NCI-H2081 (cell line): ENCODE results near the gene BCR.

ENCODE experiments used
- DNase-seq, 2 experiments: peaks; one replicate each; lab custom pipeline; 2025; lab: John Stamatoyannopoulos, UW

Gene BCR

GRCh38 chr22:23276656-23277582 is 96.6 kb downstream of the BCR start:
- DNase-seq = no peak

DNA sequence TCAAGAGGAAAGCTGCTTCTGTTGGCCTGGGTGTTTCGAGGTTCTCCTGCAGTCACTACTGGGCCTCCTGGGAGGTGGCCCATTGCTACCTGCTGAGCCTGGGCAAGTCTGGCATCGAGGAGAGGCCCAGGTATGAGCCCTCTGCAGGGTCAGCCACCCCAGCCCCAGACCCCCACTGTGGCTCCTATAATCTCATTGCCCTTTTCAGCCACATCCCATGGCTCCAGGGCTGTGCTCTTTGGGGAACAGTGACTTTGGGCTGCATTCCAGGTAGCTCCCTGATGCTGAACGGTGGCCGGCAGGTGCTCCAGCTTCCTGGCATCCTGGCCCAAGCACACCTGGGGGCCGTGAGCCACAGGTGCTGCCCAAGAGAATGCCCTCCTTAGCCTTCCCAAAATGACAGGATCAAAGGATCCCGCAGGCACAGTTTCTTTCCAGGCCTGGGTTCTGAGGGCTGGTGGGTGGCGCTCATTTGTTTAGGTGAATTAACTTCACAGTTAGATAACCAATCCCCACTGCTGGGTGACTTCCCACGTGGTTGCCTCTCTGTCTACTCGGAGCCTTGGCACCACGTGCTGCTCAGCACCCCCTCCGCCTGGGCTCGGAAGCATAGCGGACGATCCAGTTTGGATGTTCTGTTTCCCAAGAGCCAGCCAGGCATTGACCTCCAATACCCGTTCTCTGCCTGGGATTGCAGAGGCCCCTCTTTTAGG is 97.4 kb downstream of the BCR start:
- DNase-seq = peak in 1 of 2 experiments; percentile 4

DNA sequence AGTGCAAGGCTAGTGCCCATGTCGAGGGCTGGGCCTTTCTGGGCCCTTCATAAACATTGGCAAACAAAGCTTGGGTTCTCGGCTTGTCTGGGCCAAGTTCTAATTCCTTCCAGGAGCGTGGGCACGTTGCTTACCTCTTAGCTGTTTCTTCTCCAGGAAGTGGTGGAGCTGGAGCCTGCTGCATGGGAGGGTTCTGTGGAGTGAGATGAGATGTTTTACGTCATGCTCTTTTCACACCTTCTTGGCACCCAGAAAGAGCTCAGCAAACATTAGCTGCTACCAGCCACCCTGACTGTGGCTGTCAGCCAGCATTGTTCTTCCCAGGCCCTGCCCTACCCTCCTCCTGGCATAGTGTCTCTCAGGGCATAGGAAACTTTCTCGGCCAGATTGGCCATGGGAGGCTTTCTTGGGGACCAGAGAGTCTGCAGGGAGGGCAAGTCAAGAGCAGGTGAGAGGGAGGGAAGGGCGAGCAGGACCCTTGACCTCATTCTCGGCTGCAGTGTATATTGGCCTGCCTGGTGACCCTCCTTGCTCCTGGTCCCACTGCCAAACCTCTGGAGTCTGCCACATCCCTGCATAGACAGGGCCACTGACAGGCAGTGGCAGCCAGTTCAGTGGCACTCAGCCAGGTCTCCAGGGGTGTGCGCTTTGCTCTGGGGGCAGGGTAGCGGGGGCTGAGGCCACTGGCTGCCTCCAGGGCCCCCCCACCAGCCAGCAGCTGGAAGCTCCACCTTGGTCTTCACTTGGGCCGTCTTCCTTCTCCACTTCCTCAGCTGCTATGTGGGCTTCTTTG is 98.8 kb downstream of the BCR start:
- no peak for DNase-seq

DNA sequence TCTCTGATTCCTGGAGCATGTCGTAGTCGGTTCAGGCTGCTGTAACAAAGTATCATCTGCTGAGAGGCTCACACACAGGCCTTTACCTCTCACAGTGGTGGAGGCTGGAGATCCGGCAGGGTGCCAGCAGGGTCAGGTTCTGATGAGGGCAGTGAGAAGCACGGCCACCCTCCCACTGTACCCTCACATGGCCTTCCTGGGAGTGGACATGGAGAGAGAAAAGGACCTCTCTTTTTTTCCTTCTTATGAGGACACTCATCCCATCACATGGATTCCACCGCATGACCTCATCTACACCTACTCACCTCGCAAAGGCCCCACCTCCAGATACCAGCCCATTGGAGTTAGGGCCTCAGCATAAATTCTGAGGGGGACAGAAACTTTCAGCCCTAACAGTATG is 99.5 kb downstream of the BCR start:
- no peak for DNase-seq

DNA sequence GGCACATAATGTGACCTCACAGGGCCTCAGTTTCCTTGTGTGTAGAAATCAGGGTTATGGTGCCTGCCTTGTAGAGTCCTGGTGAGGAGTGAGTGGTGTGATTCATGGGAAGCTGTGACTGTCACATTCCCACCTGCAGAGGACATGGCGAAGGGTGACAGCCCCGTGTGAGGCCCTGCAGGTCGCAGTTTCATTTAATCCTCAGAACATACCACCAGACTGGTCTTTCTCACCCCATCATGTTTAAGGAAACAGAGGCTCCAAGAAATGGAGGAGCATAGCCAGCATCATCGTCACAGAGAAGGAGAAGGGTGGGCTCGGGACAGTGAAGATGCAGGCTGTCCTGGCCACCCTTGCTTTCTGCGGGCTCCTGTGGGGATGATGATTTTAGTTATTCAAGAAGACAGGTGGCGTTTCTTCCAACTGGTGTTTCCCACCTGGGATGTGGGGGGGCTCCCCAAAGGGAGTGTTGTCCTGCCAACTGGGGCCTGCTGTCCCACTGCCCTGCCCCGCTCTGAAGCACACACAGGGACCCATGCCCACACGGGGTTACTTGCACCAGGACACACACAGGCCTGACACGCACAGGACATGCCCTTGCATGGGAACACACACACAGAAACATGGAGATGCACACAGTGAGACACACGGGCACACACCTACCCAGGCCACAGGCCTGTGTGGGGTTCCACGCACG is 100.2 kb downstream of the BCR start:
- DNase-seq = no peak

DNA sequence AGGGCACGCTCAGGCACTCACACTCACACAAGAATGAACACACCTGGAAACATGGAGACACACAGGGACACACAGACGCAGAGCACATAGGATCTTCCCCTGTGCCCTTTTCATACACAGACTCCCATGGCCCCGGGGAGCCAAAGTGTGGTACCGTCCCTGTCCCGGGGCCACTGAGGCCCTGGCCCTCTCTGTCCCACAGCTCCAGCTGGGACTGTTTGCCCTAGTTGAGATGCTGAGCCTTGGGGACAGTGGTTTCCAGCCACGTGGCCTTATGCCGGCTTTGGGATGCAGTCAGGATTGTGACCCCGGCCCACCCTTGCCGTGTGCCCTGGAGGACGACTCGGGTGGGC is 100.7 kb downstream of the BCR start:
- no peak for DNase-seq

GRCh38 chr22:23281406-23282088 is 101.2 kb downstream of the BCR start:
- peak; percentile 12 to 59 for DNase-seq

GRCh38 chr22:23282089-23282501 is 101.8 kb downstream of the BCR start:
- no peak for DNase-seq

- no peak for DNase-seq
These were observed 102.2 kb downstream of the BCR start for GRCh38 chr22:23282516-23282915.

- no peak for DNase-seq
These were observed 102.7 kb downstream of the BCR start for GRCh38 chr22:23282986-23283385.

- DNase-seq = no peak
These were observed 103.5 kb downstream of the BCR start for GRCh38 chr22:23283591-23284503.

GRCh38 chr22:23284504-23285033 is 104.3 kb downstream of the BCR start:
- no peak for DNase-seq

GRCh38 chr22:23285236-23285635 is 104.9 kb downstream of the BCR start:
- no peak for DNase-seq

DNA sequence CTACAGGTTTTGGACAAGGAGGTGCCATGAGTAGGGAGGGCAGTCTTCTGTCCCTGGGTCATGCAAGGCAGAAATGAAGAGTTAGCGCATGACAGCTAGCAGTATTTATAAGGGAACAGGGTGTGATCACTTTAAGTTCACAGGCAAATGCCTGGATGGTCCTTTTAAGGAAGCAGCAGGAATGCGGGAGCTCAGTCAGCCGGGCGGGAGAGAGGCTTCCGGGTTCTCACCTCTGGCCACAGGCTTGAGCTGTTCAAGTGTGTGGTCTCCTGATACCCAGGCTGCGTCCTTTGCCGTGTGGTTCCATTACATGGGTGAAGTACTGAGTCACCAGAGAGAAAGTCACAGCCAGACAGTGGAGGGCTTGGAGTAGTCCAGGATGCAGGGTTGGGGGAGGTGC is 105.4 kb downstream of the BCR start:
- no peak for DNase-seq

DNA sequence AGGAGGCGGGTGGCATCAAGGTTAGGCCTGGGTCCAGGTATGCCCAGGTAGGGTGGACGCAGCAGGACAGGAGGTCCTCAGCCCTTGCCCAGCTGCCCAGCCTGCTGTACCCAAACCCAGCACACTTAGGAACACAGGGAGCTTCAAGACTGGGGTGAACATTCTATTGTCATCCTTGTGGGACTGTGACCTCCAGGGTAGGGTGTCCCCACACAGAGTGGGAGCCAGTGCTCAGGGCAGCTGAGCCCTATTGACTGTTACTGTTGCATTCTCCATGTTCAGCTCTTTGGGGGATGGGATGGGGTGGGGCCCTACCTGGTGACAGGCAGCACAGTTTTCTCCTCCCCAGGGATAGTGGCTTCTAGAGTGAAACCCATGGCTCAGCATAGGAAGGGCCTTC is 106.0 kb downstream of the BCR start:
- no peak for DNase-seq

- no peak for DNase-seq
These were observed 107.1 kb downstream of the BCR start for GRCh38 chr22:23287136-23288095.

- DNase-seq = no peak
These were observed 108.2 kb downstream of the BCR start for GRCh38 chr22:23288301-23289129.

DNA sequence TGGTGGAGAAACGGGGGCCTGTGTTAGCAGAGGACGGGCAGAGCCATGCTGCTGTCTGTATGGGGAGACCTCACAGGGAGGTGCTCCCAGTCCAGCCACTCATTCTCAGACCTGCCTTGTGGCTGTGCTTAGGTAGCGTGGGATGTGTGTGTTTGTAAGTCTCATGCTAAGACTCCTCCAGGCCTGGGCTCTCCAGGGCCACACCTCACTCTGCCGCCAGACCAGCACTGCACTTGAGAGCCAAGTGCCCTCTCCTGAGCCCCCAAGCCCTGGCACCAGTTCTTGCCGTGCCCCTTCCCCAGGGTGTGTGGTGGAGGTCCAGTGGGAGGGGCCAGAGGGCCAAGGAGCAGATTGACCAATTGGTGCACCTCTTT is 108.8 kb downstream of the BCR start:
- no peak for DNase-seq
